ENCODE measurements around the gene GHDC.

The GHDC gene

DNA sequence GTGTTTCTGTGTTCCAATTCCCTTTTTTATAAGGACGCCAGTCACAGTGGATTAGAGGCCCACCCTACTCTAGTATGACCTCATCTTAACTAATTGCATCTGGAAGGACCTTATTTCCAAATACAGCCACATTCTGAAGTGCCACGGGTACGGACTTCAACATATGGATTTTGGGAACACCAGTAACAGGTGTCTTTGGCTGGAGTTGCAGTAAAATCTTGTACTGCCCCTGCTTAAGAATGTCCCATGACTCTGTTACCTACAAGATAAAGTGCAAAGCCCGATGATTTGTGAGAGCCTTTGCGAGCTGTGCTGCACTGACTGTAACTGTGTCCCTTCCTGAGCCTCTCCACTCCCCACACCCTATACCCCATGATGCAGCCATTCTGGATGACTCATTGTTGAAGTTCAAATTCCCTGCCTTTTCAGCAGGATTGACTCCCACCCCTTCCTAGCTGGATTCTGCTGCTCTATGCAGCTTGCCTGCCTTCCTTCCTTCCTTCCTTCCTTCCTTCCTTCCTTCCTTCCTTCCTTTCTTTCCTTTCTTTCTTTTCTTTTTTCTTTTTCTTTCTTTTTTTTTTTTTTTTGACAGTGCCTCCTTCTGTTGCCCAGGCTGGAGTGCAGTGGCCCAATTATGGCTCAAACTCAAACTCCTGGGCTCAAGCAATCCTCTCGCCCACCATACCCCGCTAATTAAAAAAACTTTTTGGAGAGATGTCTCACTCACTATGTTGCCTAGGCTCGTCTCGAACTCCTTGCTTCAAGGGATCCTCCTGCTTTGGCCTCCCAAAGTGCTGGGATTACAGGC, 11.2 kb downstream of the GHDC start:
- no peak for DNase-seq (ENCODE audit: low read depth)

GRCh38 chr17:42181851-42182207, 12.5 kb downstream of the GHDC start:
- no peak for DNase-seq (ENCODE audit: low read depth)

GRCh38 chr17:42180922-42181850, 13.1 kb downstream of the GHDC start, which contains the start of gene KCNH4:
KCNH4 (minus strand) TSS chr17:42181142; CDS start chr17:42180945, 197 bp downstream.
- peak; percentile 91 for DNase-seq (ENCODE audit: low read depth)

DNA sequence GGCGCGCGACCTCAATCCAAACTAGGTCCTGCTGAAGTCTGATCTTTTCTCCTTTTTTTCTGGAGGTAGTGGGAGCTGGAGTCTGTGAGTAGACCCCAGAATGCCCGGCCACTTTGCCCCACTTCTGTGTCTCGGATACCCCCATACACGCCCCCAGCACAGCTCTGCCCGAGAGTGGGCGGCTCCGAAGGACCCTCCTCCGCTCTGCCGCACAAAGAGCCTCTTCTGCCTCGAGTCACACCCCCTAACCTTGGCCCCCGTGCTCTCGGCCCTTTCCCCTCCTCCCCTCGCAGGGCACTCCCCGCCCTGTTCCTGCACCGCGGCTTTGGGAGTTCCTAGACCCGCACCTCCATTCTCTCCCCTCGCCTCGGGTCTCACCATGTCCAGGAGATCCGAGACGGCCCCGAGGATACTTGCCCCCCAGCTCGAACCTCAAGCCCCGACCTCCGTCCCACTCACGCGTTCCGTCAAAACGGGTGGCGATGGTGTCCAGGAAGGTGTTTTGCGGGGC, 13.8 kb downstream of the GHDC start:
- DNase-seq (ENCODE audit: low read depth) = no peak

- DNase-seq (ENCODE audit: low read depth) = no peak
Measured at GRCh38 chr17:42179911-42180410, 14.3 kb downstream of the GHDC start.

GRCh38 chr17:42179335-42179734, 15.0 kb downstream of the GHDC start:
- DNase-seq (ENCODE audit: low read depth) = no peak

GRCh38 chr17:42178817-42179216, 15.5 kb downstream of the GHDC start:
- no peak for DNase-seq (ENCODE audit: low read depth)

- DNase-seq (ENCODE audit: low read depth) = no peak
Measured at GRCh38 chr17:42177684-42178083, 16.6 kb downstream of the GHDC start.

DNA sequence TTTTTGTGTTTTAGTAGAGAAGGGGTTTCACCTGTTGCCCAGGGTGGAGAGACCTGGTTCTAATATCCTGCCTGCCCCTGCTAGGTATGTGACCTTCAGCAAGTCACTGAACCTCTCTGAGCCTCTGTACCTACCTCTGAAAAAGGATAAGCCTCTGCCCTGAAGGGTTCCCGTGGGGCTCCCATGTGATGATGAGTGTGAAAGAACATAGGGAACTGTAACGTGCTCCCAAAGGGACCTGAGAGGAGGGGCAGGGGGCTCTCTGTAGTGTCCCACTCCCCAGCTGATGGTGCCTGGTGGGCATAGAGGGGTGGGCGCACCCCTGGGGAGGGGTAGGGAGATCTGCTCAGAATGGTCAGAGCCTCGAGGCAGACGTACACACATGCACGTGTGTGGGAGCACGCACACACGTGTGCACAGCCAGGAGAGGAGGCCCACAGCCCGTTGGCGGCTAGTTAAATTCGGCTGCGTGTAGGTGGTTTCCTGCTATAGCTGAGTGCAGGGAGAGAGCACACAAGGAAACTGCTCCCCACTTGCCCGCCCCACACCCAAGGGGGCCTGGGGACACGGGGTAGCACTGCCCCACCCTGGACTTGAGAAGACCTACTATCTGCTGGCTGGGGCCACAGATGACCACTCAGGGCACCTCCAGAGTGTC, 20.0 kb downstream of the GHDC start:
- DNase-seq (ENCODE audit: low read depth) = no peak

GRCh38 chr17:42171831-42172230, 22.5 kb downstream of the GHDC start:
- no peak for DNase-seq (ENCODE audit: low read depth)

DNA sequence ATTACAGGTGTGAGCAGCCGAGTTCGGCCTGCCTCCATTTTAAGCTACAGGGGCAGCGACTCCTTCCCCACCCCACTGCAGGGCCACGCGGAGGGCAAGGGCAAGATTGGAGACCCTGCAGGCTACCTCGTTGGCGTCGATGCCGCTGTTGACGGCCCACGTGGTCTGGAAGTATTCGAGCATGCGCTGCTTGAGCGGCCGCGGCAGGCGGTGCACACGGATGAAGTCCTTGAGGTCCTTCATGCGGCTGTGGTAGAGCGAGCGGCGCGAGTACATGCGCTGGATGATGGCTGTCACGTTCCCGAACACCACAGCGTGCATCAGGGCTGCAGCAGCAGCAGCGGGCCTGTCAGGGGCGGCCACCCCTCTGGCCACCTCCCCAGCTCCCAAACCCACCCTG, 24.9 kb downstream of the GHDC start:
- DNase-seq (ENCODE audit: low read depth) = no peak

GRCh38 chr17:42167807-42168206, 26.5 kb downstream of the GHDC start:
- no peak for DNase-seq (ENCODE audit: low read depth)

DNA sequence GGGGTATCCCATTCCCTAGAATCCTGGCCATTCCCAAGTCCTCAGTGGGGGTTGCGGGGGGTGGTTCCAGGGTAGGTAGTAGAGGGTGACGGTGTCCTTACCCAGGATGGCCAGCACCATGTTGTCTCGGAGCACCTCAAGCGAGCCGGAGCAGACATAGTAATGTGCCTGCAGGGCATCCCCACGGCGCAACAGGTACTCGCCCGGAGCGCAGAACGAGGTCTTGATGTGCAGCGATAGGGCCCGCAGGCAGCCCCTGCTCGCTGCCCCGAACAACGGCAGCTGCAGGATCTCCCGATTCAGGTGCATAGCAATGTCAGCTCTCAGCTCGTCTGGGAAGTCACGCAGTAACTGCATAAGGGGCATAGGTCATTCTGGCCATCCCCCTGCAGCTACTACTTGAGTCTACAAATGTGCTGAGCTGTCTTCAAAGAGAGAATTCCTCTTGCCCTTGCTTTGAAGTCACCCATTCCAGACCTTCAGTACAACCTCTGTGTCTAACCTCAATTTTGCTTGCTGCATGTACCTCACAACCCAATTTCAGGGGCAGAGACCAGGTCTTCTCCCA, 28.0 kb downstream of the GHDC start:
- DNase-seq (ENCODE audit: low read depth) = no peak

GRCh38 chr17:42165751-42166150, 28.5 kb downstream of the GHDC start:
- DNase-seq (ENCODE audit: low read depth) = no peak

- no peak for DNase-seq (ENCODE audit: low read depth)
Measured at GRCh38 chr17:42163696-42164407, 30.4 kb downstream of the GHDC start.

DNA sequence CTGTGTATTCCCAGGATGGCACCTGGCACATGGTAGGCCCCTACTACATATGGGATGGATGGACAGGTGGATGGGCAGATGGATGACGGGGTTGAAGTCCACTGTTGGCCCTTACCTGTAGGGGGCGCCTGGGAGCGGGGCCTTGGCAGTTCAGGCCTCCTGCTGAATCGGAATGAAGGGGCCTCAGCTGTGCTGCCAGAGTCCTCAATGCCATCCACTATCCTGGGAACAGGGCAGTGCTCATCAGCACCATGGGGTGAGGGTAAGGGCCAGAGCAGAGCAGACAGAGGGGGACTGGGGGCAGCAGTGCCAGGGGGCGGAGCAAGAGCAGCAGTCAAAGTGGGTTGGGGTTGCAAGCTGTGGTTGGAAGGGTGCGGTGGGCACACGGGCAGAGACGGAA, 31.2 kb downstream of the GHDC start:
- peak; percentile 22 for DNase-seq (ENCODE audit: low read depth)

GRCh38 chr17:42160531-42160910, 33.8 kb downstream of the GHDC start:
- DNase-seq (ENCODE audit: low read depth) = no peak

- DNase-seq (ENCODE audit: low read depth) = no peak
Measured at GRCh38 chr17:42159796-42160530, 34.3 kb downstream of the GHDC start.

GRCh38 chr17:42155614-42156045, 38.7 kb downstream of the GHDC start:
- DNase-seq (ENCODE audit: low read depth) = no peak
